Uterus (tissue), 2 donors: ENCODE measurements around the gene ZCCHC2.

ENCODE experiments used
- CTCF ChIP-seq, 4 experiments: fragments of 200-600 bp in 2 of 4; fragments of 450-650 bp in 2 of 4; sonication (generic) in 2 of 4; IDR thresholded peaks; one replicate each; pipeline ENCODE4 v1.5.1; 2016 to 2019; ENCODE audit warnings: antibody characterized with exemption in 4 of 4, mild to moderate bottlenecking in 2 of 4, moderate library complexity in 1 of 4
- POLR2A ChIP-seq, 2 donors: fragments of 450-650 bp; IDR thresholded peaks; one replicate each; pipeline ENCODE4 v1.6.1; 2016; ENCODE audit warnings: antibody characterized with exemption in 2 of 2, mild to moderate bottlenecking in 1 of 2, moderate library complexity in 1 of 2

GRCh38 chr18:62525608-62526007, 2.8 kb downstream of the ZCCHC2 start:
- no peak for TF ChIP-seq CTCF (IDR thresholded peaks at IDR 0.05)
- no peak for TF ChIP-seq POLR2A (IDR thresholded peaks at IDR 0.05)
